NCI-H345 (cell line): ENCODE measurements around the gene PRICKLE1.

Experiments
- DNase-seq: peaks from one replicate; lab custom pipeline; 2025; lab: John Stamatoyannopoulos, UW

Gene PRICKLE1

DNA sequence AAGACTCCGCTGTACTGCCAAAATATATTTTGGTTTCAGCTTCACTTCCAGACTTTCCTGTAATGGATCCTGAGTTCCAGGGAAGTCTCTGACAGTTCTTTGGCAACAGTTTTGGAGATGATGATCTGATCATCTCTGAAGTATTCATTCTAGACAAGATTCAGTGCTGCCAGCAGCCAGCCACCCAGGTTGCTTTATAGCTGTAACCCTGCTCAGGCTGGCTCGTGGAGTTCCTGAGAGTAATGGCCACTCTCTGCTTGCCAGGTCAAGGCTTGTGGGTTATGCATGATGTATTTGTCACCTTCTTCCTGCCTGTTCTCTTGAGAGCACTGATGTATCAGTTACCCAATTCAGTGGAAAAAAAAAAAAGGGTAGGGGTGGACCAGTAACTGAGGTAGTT lies 139.3 kb downstream of the PRICKLE1 start:
- DNase-seq, result no peak

DNA sequence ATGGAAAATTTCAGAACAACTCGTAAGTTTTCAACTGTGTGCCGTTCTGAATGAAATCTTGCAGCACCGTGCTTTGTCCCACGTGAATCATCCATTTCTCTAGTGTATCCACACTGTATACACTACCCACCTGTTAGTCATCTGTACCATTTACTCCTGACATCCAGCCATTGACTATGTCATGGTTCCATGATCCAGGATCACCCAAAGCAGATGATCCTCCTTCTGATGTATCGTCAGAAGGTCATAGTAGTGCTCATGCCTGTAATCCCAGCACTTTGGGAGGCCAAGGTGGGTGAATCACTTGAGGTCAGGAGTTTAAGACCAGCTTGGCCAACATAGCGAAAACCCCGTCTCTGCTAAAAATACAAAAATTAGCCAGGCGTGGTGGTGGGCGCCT lies 140.7 kb downstream of the PRICKLE1 start:
- DNase-seq, result no peak

DNA sequence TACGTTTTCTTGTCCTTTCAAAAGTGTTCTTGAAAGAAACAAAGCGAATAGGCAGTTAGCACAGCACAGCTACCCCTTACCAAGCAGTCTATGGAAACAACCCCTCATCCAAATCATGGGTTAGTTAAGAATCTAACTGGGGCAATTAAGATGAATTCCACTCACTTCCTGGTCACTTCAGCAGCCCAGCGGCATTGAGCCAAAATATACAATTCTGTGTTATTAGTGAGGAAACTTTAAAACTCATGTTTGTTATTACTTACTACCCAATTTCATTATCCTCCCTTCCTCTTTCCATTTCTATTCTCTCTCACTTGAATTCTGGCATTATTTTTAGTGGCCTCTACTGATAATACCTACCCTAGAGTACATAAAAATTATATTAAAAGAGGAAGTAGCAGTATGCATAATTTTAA lies 142.2 kb downstream of the PRICKLE1 start:
- no peak for DNase-seq

DNA sequence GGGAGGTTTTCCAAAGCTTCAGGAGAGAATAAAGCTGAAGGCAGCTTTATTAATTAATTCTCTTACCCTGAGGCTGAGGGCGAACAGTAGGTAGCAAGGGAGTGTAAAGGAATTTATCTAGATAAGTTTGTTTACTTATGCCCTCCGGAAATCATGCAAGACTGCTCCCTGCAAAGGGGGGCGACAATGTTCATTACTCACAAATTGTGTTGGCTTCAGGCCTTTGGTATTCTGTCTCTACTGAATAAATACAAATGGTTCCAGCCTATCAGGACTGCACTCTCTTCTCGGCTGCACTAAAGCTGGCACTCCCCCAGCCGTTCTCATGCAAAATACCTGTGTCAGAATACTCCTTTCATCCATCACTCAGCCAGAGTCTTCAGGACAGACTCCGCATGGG lies 142.8 kb downstream of the PRICKLE1 start:
- DNase-seq, result no peak

DNA sequence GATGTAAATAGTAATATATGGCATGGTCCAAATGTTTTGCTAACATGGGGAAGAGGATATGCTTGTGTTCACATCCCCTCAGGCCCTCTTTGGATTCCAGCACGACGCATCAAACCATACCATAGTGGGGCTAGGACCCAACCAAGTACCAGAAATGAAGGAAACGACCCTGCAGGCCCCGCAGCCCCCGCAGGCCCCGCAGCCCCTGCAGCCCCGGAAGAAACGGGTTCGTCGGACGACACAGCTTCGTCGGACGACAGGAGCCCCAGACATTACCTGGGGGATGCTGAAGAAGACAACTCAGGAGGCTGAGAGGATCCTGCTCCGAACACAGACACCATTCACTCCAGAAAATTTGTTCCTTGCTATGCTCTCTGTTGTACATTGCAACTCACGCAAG lies 143.7 kb downstream of the PRICKLE1 start:
- no peak for DNase-seq

DNA sequence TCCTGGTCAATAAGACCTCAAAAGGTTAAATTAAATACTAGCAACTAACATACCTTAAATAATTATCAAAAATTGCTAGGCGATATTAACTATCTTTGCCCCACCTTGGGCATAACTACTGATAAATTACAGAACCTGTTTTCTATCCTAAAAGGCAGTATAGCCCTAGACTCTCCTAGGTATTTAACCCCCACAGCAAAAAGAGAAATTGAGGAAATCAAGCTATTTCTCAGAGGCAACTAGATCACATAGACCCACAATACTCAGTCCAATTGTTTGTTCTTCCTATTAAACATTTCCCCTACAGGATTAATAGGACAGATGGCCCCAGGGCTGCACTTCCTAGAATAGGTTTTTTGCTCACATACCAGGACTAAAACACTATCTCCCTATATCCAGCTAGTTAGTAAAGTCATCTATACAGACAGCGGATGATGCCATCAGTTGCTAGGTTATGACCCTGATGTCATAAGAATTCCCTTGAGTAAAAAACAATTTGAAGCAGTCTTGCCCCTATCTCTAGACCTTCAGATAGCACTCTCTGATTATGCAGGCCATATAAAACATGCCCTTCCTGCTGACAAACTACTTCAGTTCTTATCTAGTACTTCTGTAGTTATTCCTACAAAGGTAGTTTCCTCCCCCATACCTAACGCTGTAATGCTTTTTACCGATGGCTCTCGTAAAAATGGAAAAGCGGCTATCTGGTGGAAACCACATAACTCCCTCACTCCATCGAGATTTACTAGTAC lies 145.2 kb downstream of the PRICKLE1 start:
- no peak for DNase-seq

DNA sequence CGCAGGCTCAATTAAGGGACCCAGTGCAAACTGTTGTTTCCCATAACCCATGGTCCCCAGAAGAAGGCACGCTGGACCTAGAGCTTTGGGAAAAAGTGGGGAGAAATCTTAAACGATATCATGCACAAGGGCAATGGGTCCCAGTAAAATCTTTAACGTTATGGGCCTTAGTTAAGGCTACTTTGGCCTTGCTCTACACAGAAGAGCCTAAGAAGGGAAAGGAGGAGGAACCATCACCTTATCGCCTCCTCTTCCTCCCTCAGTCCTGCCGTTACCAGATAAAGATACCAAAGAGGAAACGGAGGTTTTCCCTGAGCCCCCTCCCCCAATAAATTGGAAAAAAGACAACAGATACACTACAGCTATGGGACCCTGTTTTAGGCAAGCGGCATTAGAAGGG lies 146.7 kb downstream of the PRICKLE1 start:
- DNase-seq, result no peak

DNA sequence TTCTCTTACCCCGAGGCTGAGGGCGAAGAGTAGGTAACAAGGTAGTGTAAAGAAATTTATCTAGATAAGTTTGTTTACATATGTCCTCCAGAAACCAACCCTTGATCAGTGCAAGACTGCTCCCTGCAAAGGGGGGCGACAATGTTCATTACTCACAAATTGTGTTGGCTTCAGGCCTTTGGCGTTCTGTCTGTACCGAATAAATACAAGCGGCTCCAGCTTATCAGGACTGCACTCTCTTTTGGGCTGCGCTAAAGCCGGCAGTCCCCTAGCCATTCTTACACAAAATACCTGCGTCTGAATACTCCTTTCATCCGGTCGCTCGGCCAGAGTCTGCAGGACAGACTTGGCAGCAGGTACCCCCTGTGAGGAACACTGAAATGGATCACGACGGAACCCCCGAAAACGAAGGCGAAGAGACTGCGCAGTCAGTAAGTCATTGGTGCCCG lies 147.2 kb downstream of the PRICKLE1 start:
- no peak for DNase-seq

DNA sequence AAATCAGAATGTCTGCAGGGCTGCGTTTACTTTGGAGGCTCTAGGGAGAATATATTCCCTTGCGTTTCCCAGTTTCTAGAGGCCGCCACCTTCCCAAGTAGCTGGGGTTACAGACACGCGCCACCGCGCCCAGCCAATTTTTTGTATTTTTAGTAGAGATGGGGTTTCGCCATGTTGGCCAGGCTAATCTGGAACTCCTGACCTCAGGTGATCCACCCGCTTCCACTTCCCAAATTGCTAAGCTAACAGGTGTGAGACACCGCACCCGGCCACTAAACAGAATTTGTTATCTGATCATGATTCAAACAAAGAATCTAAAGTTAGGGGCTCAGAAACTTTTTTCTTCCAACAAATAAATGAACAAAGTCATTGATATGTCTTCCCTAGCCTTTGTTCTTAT lies 148.9 kb downstream of the PRICKLE1 start:
- no peak for DNase-seq

DNA sequence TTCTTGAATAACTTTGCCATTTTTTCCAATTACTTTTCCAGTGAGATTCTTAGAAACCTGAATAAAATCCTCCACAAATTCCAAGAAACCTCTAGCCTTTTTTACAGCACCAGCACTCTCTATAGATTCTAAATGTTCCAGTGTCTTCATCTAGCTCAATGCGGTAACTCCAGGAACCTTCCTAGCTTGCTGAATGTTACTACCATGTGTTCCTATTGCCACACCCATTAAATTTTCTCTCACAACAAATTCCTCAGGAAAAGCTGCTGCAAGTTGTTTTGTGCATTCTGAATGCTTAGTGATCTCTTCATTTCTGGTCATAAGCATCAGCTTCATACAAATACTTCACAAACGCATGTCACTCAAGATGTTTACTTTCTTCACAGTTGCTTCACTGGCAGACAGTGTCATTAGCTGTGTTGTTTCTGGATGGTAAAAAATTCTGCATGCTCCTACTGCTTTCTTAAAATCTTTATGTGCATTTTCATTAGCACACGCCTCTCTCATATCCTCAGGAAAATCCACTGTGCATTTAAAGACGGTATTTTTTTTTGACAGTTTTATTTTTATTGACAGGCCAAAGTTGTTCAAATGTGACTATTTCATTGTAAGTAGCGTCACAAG lies 156.9 kb downstream of the PRICKLE1 start:
- no peak for DNase-seq

DNA sequence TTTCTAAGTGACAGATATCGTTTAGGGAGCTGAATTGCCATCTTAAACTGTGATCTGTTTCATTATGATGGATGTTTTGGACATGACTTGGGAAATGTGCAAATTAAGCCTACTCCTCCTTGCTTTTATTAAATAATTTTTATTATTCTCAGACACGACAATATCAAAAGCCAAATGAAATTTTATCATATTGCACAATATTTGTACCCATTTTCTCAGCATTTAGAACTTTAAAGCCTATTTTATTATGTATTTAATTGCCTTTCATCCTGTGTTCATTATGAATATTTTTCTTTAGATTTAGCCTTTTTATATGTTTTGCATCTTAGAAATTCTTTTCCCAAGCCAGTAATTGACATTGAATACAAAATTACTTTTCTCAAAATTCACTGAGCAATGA lies 160.7 kb downstream of the PRICKLE1 start:
- DNase-seq, result no peak

DNA sequence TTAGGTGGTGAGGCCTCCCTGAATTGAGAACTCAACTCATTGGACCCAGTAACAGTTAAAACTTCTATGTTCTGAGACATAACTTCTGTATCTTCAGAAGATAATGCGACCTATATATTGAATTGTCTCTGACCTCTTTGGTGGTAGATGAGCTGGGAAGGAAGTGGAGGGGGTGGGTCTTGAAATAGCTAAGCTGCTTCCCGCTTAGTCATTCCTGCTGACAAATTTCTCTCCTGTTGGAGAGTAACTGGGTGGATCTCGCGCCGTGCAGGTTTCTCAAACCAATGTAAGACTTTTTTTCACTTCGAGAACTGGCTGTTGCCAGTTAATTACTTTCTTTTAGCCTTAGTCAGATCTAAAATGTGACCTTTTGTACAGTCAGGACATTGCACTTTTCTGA lies 162.8 kb downstream of the PRICKLE1 start:
- no peak for DNase-seq

DNA sequence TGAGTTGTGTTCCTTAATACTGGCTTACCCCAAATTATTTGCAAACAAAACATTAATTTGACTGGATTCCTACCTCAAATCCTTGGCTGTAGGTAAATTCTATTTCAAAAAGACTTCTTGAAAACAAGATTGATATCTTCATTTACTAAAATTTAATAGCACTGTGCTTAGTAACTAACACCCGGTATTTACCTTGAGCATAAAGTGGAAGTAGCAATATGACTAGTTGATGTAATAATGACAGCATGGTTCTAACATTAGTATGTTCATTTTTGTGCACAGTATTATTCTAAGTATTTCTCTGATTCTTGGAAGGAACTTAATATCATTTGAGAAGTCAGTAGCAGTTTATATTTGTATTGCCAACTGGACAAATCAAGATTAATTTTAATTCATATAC lies 166.8 kb downstream of the PRICKLE1 start:
- DNase-seq, result no peak

DNA sequence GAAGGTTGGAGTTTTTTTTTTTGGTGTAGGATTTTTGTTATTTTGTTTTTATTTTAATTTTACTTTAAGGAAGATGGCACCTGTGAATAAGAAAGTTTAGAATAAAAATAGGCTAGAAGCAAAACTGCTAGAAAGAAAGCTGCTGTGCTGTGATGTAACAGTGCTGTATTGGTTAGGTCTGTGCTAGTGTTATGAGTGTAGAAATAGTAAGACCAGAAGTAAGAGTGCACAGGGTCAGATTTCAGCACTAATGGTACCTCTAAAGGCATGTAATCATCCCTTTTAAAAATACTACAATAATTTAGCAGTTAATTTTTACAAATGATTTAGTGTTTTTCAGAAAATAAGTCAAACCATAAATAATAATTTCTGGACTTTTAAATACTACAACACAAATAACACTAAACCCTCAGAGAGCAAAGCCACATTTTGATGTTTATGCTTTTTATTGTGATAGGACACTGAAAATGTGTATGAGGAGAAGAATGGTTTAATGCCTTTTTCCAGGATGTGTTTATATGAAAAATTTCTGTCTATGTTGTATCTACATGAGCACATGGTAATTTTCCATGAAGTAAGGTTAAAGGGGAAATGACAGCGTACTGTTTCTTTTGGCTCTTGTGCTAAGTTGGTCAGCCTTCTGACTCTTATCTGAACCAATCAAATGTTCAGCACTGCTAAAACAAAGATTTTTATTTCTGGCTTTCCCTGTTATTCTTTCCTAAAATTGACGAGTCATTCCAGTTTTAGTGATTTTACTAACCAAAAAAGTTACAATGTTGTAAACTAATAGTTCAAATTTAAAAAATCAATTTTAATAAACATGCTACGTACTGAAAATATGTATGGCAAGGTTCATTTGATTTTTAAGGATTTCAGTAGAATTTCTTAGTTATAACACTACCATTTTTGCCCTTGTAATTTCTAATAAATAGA lies 167.4 kb downstream of the PRICKLE1 start:
- no peak for DNase-seq

DNA sequence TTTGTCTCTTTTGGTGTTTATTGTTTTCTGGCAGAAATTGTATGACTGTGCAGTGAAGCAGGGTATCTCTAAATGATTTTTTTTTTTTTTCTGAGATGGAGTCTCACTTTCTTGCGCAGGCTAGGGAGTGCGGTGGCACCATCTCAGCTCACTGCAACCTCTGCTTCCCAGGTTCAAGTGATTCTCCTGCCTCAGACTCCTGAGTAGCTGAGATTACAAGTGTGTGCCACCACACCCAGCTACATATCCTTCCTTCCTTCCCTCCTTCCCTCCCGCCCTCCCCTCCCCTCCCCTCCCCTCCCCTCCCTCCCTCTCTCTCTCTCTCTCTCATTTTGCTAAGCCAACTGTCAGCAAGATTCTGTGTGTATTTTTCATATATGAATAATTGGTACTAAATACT lies 169.2 kb downstream of the PRICKLE1 start:
- no peak for DNase-seq

DNA sequence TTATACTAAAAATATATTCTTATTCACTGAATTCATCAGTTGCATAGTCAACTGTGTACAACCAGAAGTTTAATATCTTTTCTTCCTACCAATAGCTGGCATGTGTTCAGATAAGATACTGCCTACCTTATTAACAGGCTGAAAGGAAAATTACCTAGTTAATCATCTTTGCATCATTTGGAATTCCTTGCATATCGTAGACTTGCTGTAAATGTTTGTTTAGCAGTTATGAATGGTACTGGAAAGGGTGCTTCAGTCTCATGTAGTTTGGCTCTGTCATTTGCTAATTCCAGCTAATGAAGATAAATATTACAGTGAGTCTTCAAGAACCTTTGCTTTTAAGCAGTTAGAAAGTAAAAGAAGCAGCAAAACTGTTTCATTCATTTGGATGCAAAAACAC lies 179.2 kb downstream of the PRICKLE1 start:
- no peak for DNase-seq

DNA sequence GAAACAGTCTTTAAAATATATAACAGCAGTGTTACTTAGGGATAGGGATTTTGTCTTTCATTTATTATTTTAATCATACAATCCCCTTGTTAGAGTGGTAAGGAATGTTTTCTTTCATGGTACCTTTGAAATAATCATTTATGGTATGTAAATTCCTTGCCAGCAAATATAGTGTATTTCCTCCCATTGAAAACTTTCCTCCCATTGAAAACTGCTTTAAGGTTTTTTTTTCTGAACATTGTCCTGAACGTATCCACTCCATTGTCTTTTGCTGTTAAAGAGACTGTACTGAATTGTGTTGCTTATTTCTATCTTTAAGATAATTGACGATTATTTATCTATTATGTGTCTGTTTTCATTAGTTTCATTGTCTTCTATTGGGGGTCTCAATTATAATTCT lies 180.1 kb downstream of the PRICKLE1 start:
- DNase-seq, result no peak

DNA sequence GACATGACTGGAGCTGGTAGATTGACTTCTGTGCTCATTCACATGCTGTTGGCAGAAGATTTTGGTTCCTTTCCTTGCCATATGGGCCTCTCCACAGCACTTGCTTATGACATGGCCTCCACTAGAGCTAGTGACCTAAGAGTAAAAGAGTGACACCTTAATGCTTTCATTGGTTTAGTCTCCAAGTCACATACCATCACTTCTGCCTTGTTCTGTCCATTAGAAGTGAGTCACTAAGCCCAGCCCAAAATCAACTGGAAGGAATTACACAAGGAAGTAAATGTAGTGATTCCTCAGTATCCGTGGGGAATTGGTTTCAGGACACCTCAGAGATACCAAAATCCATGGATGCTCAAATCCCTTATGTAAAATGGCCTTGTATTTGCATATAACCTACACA lies 182.2 kb downstream of the PRICKLE1 start:
- DNase-seq, result no peak
